ENCODE results near the gene PNRC1.

DNA sequence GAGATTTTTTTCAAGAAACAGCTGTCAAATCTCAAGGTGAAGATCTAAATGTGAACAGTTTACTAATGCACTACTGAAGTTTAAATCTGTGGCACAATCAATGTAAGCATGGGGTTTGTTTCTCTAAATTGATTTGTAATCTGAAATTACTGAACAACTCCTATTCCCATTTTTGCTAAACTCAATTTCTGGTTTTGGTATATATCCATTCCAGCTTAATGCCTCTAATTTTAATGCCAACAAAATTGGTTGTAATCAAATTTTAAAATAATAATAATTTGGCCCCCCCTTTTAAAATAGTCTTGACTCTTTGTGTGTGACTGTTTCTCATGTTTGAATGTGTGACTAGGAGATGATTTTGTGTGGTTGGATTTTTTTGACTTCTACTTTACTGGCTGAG lies 4.0 kb downstream of the PNRC1 start:
- TF ChIP-seq, protein P1, sequence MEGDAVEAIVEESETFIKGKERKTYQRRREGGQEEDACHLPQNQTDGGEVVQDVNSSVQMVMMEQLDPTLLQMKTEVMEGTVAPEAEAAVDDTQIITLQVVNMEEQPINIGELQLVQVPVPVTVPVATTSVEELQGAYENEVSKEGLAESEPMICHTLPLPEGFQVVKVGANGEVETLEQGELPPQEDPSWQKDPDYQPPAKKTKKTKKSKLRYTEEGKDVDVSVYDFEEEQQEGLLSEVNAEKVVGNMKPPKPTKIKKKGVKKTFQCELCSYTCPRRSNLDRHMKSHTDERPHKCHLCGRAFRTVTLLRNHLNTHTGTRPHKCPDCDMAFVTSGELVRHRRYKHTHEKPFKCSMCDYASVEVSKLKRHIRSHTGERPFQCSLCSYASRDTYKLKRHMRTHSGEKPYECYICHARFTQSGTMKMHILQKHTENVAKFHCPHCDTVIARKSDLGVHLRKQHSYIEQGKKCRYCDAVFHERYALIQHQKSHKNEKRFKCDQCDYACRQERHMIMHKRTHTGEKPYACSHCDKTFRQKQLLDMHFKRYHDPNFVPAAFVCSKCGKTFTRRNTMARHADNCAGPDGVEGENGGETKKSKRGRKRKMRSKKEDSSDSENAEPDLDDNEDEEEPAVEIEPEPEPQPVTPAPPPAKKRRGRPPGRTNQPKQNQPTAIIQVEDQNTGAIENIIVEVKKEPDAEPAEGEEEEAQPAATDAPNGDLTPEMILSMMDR (IDR thresholded peaks at IDR 0.05) = no peak
- TF ChIP-seq POLR2AphosphoS5 (IDR thresholded peaks at IDR 0.05) (no peak), POLR2A (IDR thresholded peaks at IDR 0.05) (no peak), EP300 (IDR thresholded peaks at IDR 0.05) (no peak)
